NOMO-1 treated with DMSO at 0.1 percent for 48 hours (cell line): ENCODE measurements around the gene MYNN.

ENCODE experiments used
- DNase-seq: peaks from one replicate; lab custom pipeline; 2025; ENCODE audit not compliant: unreplicated experiment; lab: John Stamatoyannopoulos, UW

MYNN gene

GRCh38 chr3:169774186-169774585 lies 990 bp downstream of the MYNN start:
- no peak for DNase-seq

GRCh38 chr3:169777822-169778221 lies 4.6 kb downstream of the MYNN start:
- DNase-seq: no peak

GRCh38 chr3:169780742-169781141 lies 7.5 kb downstream of the MYNN start:
- DNase-seq: no peak

GRCh38 chr3:169781209-169781855 lies 8.1 kb downstream of the MYNN start:
- no peak for DNase-seq

GRCh38 chr3:169787120-169787519 lies 13.9 kb downstream of the MYNN start:
- DNase-seq: no peak

GRCh38 chr3:169787791-169788190 lies 14.6 kb downstream of the MYNN start:
- no peak for DNase-seq

GRCh38 chr3:169790219-169790618 lies 17.0 kb downstream of the MYNN start:
- no peak for DNase-seq

GRCh38 chr3:169790687-169791429 lies 17.7 kb downstream of the MYNN start:
- DNase-seq: no peak

- no peak for DNase-seq
Observed at GRCh38 chr3:169792359-169792758, 19.2 kb downstream of the MYNN start.

GRCh38 chr3:169804681-169805080 lies 31.5 kb downstream of the MYNN start:
- no peak for DNase-seq

- DNase-seq: no peak
Observed at GRCh38 chr3:169809230-169809795, 36.1 kb downstream of the MYNN start.

GRCh38 chr3:169811631-169812331 lies 38.6 kb downstream of the MYNN start:
- no peak for DNase-seq

GRCh38 chr3:169812332-169813235 lies 39.4 kb downstream of the MYNN start, which contains the start of the genes LRRC34 and LRRIQ4:
Gene LRRC34, minus strand, starts transcription at chr3:169812904. Its CDS starts 356 bp downstream, at chr3:169812548.
Gene LRRIQ4, plus strand, starts transcription at chr3:169812870. Its CDS starts 9,052 bp downstream, at chr3:169821922.
- DNase-seq: peak; percentile 43

GRCh38 chr3:169813278-169813677 lies 40.1 kb downstream of the MYNN start:
- no peak for DNase-seq

GRCh38 chr3:169813757-169814517 lies 40.7 kb downstream of the MYNN start:
- DNase-seq: peak; percentile 80

GRCh38 chr3:169815590-169816150 lies 42.5 kb downstream of the MYNN start:
- DNase-seq: no peak

- no peak for DNase-seq
Observed at GRCh38 chr3:169818316-169818715, 45.1 kb downstream of the MYNN start.

- no peak for DNase-seq
Observed at GRCh38 chr3:169822091-169822490, 48.9 kb downstream of the MYNN start.

GRCh38 chr3:169822540-169822939 lies 49.3 kb downstream of the MYNN start:
- DNase-seq: no peak
